Left ventricle myocardium superior (tissue), 1 donor: Measurements from ENCODE around the gene C3orf49. TPM values are rescaled to one million over a fixed set of nuclear protein-coding genes. Genes with fewer than 3 reads are reported as not detected.
A peak's percentile ranks its signal among the peaks of the same experiment; 100 is the strongest.

Source experiments
- ATAC-seq: fragments of 200-7000 bp; cut with Tn5 transposase; one replicate; pipeline ENCODE4 v1.9.1; 2020; ENCODE audit warnings: mild to moderate bottlenecking, moderate library complexity
- DNase-seq: peaks from one replicate; pipeline ENCODE4 v3.0.0-alpha.2; 2020
- intact Hi-C: fragments of 100-400 bp; cut with micrococcal nuclease; formaldehyde crosslinking; loops from one replicate; pipeline ENCODE4 v1.11.0; 2022
- total RNA-seq: library from RNA; stranded (reverse); fragmentation: NEBNext Ultra II Directional; extraction: Animal tissue kit (Norgen Biotek cat#: 25700); gene quantifications from one replicate; pipeline ENCODE4 v1.2.1, GENCODE V29; 2021
- donor health status: DM: no; HTN: yes; CAD: no; lungs with severe emphysema.

Gene C3orf49
- total RNA-seq, 1 donor from 2014 or later, result not detected

GRCh38 chr3:63876260-63876659 is 57.2 kb downstream of the C3orf49 start:
- intact Hi-C loops, result no loop called here
- no peak for ATAC-seq

GRCh38 chr3:63877737-63878393 is 58.8 kb downstream of the C3orf49 start:
- ATAC-seq, result no peak
- intact Hi-C loops, result no loop called here
- DNase-seq, result no peak

More at GRCh38 chr3:63876260-63876659, 57.2 kb downstream of the C3orf49 start:
- no peak for DNase-seq

- intact Hi-C loops, result no loop called here
- DNase-seq (no peak), ATAC-seq (no peak)
These were observed 59.4 kb downstream of the C3orf49 start for GRCh38 chr3:63878394-63879060.

GRCh38 chr3:63880653-63881052 is 61.6 kb downstream of the C3orf49 start:
- DNase-seq (no peak), ATAC-seq (no peak)
- intact Hi-C loops, result no loop called here

GRCh38 chr3:63886858-63887257 is 67.8 kb downstream of the C3orf49 start:
- intact Hi-C loops, result no loop called here
- ATAC-seq (peak; percentile 52), DNase-seq (no peak)

- DNase-seq (no peak), ATAC-seq (no peak)
- intact Hi-C loops, result no loop called here
These were observed 72.4 kb downstream of the C3orf49 start for GRCh38 chr3:63891518-63891917.

- intact Hi-C loops, result no loop called here
- ATAC-seq (no peak), DNase-seq (no peak)
These were observed 73.8 kb downstream of the C3orf49 start for GRCh38 chr3:63892773-63893352.

GRCh38 chr3:63895422-63896189 is 76.5 kb downstream of the C3orf49 start:
- ATAC-seq, result no peak
- no peak for DNase-seq
- intact Hi-C loops, result no loop called here

- intact Hi-C loops, result no loop called here
- no peak for DNase-seq
- ATAC-seq, result no peak
These were observed 77.4 kb downstream of the C3orf49 start for GRCh38 chr3:63896332-63897030.

Other genes with a start within 250 kb of the C3orf49 start
- gene SNTN, start 166.6 kb upstream of the C3orf49 start, total RNA-seq, result not detected
- 82.5 TPM for gene THOC7, start 44.5 kb downstream of the C3orf49 start, total RNA-seq
- 12.6 TPM for gene ATXN7, start 44.6 kb downstream of the C3orf49 start, total RNA-seq
- not detected for gene SCAANT1, start 93.1 kb downstream of the C3orf49 start, total RNA-seq
- gene PSMD6, start 204.2 kb downstream of the C3orf49 start, total RNA-seq, result 70.7 TPM